Uterus (tissue), 2 donors: ENCODE data around the gene HNRNPA2B1.

Experiments
- CTCF ChIP-seq, 4 experiments: fragments of 200-600 bp in 2 of 4; fragments of 450-650 bp in 2 of 4; sonication (generic) in 2 of 4; IDR thresholded peaks; one replicate each; pipeline ENCODE4 v1.5.1; 2016 to 2019; ENCODE audit warnings: antibody characterized with exemption in 4 of 4, mild to moderate bottlenecking in 2 of 4, moderate library complexity in 1 of 4
- POLR2A ChIP-seq, 2 donors: fragments of 450-650 bp; IDR thresholded peaks; one replicate each; pipeline ENCODE4 v1.6.1; 2016; ENCODE audit warnings: antibody characterized with exemption in 2 of 2, mild to moderate bottlenecking in 1 of 2, moderate library complexity in 1 of 2

GRCh38 chr7:26191974-26192479, 8.5 kb downstream of the HNRNPA2B1 start:
- no peak for TF ChIP-seq CTCF (IDR thresholded peaks at IDR 0.05)
- TF ChIP-seq POLR2A (IDR thresholded peaks at IDR 0.05): no peak
